Spleen (tissue), 7 donors: ENCODE results near the gene TEKT3.

Experiments
- CTCF ChIP-seq, 11 experiments: fragments of 200-600 bp in 7 of 11; fragments of 450-650 bp in 4 of 11; sonication (generic) in 4 of 11; IDR thresholded peaks in 8 of 11; conservative IDR thresholded peaks in 3 of 11; 1 replicate in 7 of 11; 2 replicates in 4 of 11; pipeline versions ENCODE4 v1.4.0 to v1.8.0; 2016 to 2021; ENCODE audit warnings: antibody characterized with exemption in 11 of 11, inconsistent platforms in 4 of 11, mild to moderate bottlenecking in 1 of 11
- POLR2A ChIP-seq, 3 donors: fragments of 450-650 bp; IDR thresholded peaks; one replicate each; pipeline ENCODE4 v1.5.1; 2017; ENCODE audit warnings: antibody characterized with exemption in 3 of 3, mild to moderate bottlenecking in 1 of 3
- POLR2AphosphoS5 ChIP-seq, 3 donors: sonication (generic); formaldehyde crosslinking; IDR thresholded peaks; one replicate each; pipeline ENCODE4 v1.5.1; 2017; ENCODE audit warnings: antibody characterized with exemption in 3 of 3
- donor health status: DM: no; HTN: no; CAD: no; lungs with moderate emphysema.
- donor health status: DM: no; HTN: no; CAD: no.
- donor health status: DM: no; HTN: no; CAD: no.

- TF ChIP-seq CTCF (IDR thresholded peaks at IDR 0.05 in 8 of 11, conservative IDR thresholded peaks at IDR 0.05 in 3 of 11): no peak
- no peak for TF ChIP-seq POLR2A (IDR thresholded peaks at IDR 0.05)
- TF ChIP-seq POLR2AphosphoS5 (IDR thresholded peaks at IDR 0.05): no peak
Observed at GRCh38 chr17:15361592-15361991, 20.2 kb upstream of the TEKT3 start.
